GM20431 (cell line): ENCODE data around the gene F5.

Experiments
- in situ Hi-C: fragments of 300-500 bp; cut with MseI, MboI; formaldehyde crosslinking; loops from one replicate; pipeline ENCODE4 v1.15.0; 2020; ENCODE audit warnings: low sequenced_read_pairs; ENCODE audit not compliant: unreplicated experiment

F5 gene

GRCh38 chr1:169590932-169591331 is 4.7 kb upstream of the F5 start:
- in situ Hi-C loops, result no loop called here

GRCh38 chr1:169588785-169589485 is 2.7 kb upstream of the F5 start:
- in situ Hi-C loops, result no loop called here

- in situ Hi-C loops, result no loop called here
Measured at GRCh38 chr1:169588112-169588511, 1.8 kb upstream of the F5 start.

- in situ Hi-C loops, result no loop called here
Measured at GRCh38 chr1:169586067-169586394, 250 bp downstream of the F5 start.

- in situ Hi-C loops, result no loop called here
Measured at GRCh38 chr1:169585181-169585580, 1.1 kb downstream of the F5 start.

- in situ Hi-C loops, result no loop called here
Measured at GRCh38 chr1:169584483-169585144, 1.7 kb downstream of the F5 start.

- in situ Hi-C loops, result no loop called here
Measured at GRCh38 chr1:169577981-169578738, 8.1 kb downstream of the F5 start.

GRCh38 chr1:169576935-169577331 is 9.3 kb downstream of the F5 start:
- in situ Hi-C loops, result no loop called here

- in situ Hi-C loops, result no loop called here
Measured at GRCh38 chr1:169576241-169576934, 9.9 kb downstream of the F5 start.

- in situ Hi-C loops, result no loop called here
Measured at GRCh38 chr1:169574336-169574735, 11.9 kb downstream of the F5 start.

GRCh38 chr1:169572187-169572586 is 14.1 kb downstream of the F5 start:
- in situ Hi-C loops, result no loop called here

GRCh38 chr1:169571450-169571849 is 14.8 kb downstream of the F5 start:
- in situ Hi-C loops, result no loop called here

GRCh38 chr1:169570172-169570574 is 16.1 kb downstream of the F5 start:
- in situ Hi-C loops, result no loop called here

GRCh38 chr1:169568497-169568896 is 17.8 kb downstream of the F5 start:
- in situ Hi-C loops, result no loop called here

GRCh38 chr1:169565335-169566271 is 20.7 kb downstream of the F5 start:
- in situ Hi-C loops, result no loop called here

GRCh38 chr1:169563650-169564049 is 22.6 kb downstream of the F5 start:
- in situ Hi-C loops, result no loop called here

- in situ Hi-C loops, result no loop called here
Measured at GRCh38 chr1:169563019-169563615, 23.2 kb downstream of the F5 start.

GRCh38 chr1:169561692-169562091 is 24.6 kb downstream of the F5 start:
- in situ Hi-C loops, result no loop called here

- in situ Hi-C loops, result no loop called here
Measured at GRCh38 chr1:169557131-169557530, 29.1 kb downstream of the F5 start.
